HG03575 (cell line): ENCODE results near the gene STK25.
"Not testable (repeated sequence)": the region's sequence is repeated elsewhere in the genome, so short reads cannot be mapped to it uniquely, and the experiment has no call there.

Source experiments
- ATAC-seq: cut with Tn5 transposase; IDR thresholded peaks from one replicate; pipeline ENCODE4 v1.9.1; 2021; ENCODE audit not compliant: unreplicated experiment, insufficient number of reproducible peaks, low FRiP score; ENCODE audit errors: extremely low read depth

The STK25 gene

DNA sequence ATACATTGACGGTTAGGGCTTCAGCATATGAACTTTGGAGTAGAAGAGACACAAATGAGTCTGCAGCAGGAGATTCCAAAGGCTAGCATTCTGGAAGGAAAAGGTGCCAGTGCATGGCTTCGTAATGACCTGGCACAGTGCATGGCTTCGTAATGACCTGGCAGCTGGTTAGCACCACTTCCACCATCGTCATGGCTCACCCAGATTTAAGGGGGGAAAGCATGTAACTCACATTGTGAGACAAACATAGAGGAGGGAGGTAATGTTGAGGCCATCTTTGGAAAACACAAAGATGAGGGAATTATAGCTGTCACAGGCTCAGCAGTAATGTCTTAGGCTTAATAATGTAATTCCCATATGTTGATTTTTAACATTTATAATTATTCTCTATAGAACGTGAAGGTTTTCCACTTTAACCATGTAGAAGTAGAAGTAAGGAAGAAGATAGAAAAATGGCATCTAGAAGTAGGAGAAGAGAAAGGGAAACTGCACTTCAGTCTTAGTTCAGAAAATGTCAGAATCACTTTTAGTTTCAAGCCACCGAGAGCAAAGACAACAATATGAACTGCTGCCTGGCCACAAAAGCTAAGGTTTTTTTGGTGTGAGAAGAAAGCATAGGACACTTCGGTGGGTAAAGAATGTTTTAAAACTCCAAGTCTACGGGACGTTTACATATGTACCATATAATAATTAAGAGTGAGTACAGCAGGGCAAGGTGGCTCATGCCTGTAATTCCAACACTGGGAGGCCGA lies 6.8 kb upstream of the STK25 start:
- ATAC-seq, result no peak

DNA sequence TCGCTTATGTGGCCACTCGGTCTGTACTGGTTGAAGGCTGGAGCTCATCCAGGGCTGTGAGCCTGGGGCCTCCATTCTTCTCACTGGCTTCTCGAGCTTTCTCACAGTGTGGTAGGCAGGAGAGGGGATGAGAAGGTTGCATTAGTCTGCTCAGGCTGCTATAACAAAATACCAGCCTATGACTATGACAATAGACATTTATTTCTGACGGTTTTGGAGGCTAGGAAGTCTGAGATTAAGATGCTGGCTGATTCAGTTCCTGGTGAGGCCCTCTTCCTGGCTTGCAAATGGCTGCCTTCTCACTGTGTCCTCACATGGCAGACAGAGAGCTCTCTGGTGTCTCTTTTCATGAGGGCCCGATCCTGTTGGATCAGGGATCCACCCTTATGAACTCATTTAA lies 6.2 kb upstream of the STK25 start:
- ATAC-seq, result no peak

DNA sequence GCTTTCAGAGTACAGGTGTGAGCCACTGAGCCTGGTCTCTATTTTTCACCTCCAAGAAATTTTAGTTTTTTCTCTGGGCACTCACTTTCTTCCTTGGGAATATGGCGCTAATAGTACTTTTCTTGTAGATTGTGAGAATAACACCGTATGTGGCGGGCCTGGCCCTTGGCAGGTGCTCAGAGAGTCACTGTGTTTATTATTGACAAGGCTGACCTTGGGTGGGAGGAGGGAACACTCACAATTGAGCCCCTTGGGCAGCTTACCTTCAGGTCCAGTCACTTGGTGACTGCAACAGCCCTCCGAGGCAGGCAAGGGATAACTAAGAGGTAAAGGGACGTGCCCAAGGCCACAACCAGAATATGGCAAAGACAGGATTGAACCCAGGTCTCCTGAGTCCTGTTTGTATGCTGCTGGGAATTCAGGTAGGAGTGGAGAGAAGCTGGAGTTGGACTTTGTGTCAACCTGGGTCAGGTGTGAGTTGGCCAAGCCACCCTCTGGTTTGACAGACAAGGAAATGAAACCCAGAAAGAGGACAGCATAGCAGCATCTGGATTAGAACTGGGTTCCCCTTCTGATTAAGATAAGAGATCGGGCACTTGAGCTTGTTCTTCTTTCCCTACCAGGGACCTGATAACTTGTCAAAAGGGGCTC lies 2.8 kb upstream of the STK25 start:
- no peak for ATAC-seq

DNA sequence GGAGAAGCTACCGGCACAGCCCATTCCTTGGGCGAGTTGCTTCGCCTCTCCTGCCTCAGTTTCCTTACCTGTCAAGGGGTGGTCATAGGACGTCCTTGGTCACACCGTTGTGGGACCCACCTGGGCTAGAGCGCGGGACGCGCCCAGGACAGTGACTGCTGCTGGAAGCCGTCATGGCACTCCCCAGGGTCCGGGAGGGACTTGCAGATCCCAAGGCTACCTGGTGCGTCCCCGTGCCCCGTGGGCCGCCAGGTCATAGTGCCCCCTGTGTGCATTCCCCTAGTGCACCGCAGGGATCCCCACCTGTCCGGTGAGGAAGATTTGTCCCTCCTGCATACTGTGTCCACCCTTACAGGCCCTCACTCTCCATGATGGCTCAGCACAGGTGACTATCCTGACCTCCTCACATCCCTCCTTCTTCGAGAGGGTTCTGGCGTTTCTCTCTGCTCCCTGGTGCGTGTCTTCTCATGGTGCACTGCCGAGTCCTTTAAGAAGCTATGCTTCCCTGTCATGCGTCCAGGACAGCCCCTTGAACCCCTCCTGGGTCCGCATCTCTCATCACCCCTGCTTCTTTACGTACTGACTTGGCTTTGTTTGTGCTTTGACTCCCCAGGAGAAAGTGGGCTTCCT lies 886 bp upstream of the STK25 start:
- no peak for ATAC-seq

DNA sequence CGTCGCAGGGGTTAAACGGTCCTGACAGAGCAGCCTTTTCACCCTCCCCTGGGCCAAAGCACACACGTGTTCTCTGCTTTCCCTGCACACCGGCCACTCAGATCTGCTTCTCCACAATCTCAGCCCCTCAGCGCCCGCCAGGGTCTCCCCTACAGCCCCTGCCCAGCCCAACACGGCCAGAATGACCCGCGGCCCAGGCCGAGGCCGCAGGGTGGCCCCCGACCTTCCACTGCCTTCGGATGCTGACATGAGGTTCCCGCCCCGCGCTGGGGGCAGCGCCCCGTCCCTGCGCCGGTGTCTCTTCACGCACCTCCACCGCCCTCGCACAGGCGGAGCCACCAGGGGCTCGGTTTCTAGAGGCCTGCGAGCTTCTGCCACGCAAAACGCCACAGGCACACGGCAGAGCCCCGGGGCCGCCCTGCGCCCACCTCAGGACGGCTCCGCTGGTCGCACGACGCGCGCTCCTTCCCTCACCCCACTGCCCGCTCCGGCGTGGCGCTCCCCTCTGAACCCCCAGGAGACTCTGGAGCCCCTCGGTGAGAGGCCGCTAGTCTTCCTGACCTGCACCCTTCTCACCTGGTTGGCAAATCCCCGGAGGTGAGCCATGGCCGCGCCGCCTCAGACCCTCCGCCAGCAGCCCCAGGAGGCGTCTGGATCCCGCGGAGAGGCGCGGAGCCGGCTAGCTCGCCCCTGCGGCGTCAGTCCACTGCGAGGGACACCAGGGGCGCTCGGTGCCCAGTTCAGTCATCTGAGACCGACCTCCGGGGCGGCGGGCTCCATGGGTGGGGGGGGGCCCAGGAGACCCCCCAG lies 749 bp downstream of the STK25 start:
- no peak for ATAC-seq

DNA sequence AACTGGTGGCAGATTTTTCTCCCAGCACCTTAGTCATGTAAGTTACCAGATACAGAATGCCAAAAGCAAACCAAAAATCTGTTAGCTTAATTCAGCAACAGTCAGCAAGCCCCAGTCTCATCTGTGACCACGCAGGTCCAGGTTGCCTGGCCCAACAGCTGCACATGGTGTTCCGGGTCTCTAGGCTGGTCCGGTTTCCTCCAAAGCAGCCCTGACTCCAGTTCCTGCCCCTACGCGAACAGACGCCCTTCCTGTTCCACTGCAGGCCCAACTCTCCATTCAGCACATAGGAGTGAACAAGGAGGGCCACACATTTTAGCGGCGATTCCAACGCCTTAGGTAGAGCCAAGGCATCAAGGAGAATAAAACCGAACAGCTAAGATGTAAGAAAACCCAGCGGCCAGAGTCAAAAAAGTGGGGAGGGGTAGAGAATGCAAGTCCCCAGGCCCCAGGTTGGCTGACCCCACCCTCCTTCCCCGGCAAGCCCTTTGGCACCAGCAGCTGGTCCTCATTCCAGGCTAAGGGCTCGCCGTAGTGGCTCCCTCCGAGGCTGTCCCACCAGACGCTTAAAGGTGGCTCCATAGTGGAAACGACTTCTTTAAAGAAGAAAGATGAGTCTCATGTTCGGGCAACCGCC lies 1.5 kb downstream of the STK25 start:
- ATAC-seq, result no peak

DNA sequence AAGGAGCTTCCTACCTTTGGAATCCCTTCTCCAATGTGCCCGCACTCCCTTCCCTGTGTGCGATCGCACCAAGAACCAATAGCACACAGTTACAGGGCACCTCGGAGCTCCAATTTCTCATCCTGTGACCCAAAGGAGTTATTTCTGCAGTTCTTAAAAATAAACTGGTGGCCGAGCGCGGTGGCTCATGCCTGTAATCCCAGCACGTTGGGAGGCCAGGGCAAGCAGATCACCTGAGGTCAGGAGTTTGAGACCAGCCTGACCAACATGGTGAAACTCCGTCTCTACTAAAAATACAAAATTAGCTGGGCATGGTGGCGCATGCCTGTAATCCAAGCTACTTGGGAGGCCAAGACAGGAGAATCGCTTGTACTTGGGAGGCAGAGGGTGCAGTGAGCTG lies 2.1 kb downstream of the STK25 start:
- not testable (repeated sequence) for ATAC-seq

DNA sequence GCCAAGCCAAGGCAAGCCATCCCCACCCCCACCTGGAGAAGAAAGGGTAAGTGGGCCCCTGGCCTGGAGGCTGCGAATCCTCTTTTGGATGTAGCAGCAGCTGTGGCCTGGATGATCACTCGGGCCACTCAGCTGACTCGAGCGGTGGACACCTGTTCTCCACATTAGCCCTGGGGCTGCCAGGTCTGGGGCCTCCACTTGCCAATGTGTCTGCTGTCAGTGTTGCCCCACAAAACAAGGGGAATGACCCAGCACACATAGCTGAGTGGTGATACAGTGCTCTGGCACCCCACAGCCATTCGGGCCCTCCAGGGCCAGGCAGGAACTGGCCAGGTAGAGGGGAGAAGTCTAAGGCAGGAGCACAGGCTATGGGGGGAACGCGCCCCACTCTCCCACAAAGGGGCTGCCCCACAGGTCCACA lies 2.6 kb downstream of the STK25 start:
- ATAC-seq, result no peak

DNA sequence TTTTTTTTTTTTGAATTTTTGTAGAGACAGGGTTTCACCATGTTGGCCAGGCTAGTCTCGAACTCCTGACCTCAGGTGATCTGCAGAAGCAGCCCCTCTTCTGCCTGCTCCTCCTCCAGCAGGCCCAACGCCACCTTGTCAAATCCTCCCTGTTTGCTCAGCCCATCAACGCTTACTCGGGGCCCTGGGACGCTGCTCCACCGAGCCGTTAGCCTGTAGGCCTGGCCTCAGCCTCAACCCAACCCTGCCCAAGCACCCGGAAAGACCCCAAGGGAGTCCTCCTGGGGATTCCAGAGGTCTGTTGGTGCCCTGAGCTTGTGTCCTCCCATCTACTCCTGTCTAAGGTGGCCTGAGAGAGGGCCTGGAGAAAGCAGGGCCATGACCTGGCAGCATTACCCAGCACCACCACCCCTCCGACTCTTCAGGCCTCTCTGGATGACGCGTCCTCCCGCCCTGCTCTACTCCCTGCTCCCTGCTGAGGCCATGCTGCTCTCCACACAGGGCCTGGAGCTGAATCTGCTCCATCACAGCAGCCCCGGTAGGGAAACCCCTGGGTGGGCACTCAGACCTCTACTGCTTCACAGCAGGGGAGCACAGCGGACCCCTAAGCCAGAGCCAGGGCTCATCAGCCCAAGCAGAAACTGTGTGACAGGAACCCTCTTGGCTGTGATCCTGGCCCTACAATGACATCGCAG lies 3.2 kb downstream of the STK25 start:
- no peak for ATAC-seq

DNA sequence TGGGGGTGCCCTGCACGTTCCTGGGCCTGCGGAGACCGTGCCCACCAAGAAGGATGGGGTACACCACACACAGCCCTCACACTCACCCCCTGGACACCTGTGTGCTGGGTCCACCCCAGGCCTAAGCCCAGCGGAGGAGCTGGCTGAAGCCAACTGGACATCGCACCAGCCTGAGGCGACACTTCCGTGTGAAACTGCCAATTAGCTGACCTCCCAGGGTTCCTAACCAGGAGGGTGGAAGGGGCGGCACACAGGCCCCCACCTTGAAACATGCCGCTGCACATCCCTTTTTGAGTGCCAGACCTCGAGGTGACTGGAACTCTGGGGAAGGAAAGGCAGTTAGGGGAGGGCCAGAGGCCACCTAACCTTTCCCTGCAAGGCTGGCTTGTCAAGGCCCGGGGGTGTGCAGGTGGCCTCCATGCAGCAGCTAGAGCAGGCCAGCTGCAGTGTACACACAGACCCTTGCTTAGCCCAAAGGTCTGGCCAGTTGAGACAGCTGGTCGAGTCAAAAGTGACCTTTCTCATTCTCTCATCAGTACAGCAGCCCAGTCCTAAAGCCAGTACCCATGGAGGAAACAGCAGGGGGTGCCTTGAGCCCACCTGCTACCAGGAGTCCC lies 4.5 kb downstream of the STK25 start:
- no peak for ATAC-seq

DNA sequence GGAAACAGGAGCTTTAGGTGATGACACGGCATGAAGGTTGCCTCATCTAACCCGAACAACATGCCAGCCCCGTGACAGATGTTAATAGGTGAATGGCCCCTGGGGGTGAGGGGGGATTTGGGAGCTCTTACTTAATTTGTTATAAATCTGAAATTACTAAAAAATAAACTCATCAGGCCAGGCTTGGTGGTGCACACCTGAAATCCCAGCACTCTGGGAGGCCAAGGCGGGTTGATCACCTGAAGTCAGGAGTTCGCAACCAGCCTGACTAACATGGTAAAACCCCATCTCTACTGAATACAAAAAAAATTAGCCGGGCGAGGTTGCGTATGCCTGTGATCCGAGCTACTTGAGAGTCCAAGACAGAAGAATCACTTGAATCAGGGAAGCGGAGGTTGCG lies 6.1 kb downstream of the STK25 start:
- no peak for ATAC-seq

DNA sequence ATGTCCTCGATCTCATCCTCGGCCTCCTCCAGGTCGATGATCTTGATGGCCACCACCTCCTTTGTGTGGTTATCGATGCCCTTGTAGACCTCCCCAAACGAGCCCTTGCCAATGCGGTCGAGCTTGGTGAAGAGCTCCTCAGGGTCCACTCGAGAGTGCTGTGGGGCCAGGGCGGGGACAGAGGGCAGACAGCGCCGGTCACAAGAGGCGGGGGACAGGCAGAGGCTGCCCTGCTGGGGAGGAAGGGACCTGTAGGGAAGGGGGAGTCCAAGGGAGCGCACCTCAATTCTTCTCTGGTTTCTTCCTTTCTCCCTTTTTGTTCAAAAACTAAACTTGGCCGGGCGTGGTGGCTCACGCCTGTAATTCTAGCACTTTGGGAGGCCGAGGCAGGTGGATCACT lies 6.8 kb downstream of the STK25 start:
- no peak for ATAC-seq

DNA sequence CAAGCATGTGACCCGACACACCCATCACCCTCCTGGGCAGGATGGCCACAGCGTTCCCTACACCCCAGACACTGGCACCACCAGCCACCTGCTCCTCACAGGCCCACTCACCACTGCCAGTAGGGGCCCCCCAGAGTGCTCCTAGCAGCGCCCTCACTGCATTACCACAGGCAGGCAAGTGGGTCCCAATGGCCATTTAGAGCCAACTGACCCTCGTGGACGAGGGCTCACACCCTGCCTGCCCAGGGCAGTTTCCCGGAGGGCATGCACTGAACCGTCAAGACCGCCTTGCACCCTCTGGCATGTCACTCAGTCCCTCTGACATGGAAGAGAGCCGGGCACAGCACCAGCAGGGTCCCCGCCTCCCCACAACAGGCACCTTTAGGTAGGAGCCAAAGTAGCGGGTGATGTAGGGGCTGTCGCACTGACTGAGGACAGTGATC lies 7.3 kb downstream of the STK25 start:
- no peak for ATAC-seq

DNA sequence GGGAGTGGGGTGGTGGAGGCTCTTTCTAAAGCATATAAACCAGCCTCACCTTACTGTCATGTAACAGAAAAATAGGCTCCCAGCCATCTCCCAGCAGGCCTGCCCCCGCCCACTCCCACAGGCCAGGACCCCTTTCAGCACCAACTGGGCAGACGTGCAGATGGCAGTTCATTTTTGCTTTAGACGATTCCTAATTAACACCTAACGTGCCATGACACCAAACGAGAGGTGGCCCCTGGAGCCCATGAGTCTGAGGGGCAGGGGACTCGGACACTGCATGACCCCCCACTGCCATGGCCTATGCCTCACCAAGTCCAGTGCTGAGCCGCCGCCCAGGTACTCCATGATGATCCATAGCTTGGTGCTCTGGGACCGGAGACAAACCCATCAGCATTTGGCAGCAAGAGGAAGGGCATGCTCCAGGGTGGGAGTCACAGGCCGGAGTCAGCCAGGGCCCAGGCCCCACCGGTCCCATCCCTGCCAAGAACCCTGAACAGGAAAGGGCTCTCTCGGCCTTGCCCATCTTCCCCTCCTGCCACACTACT lies 7.9 kb downstream of the STK25 start:
- no peak for ATAC-seq

DNA sequence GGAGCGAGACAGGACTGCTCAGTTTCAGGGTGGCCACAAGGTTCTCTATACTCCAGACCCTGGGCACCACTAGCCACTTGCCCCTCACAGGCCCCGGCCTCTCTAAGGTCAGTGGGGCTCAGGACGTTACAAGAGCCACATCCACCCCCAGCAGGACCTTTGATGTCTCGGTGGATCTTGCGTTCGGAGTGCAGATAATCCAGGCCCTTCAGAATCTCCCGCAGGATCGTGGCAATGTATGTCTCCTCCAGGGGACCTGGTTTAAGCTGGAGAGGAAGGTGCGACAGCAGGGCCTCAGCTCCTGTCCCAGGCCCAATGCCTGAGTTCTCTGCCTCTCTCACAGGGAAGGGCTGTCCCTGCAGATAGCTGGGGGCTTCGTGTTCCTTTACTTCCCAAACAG lies 8.4 kb downstream of the STK25 start:
- ATAC-seq, result no peak

DNA sequence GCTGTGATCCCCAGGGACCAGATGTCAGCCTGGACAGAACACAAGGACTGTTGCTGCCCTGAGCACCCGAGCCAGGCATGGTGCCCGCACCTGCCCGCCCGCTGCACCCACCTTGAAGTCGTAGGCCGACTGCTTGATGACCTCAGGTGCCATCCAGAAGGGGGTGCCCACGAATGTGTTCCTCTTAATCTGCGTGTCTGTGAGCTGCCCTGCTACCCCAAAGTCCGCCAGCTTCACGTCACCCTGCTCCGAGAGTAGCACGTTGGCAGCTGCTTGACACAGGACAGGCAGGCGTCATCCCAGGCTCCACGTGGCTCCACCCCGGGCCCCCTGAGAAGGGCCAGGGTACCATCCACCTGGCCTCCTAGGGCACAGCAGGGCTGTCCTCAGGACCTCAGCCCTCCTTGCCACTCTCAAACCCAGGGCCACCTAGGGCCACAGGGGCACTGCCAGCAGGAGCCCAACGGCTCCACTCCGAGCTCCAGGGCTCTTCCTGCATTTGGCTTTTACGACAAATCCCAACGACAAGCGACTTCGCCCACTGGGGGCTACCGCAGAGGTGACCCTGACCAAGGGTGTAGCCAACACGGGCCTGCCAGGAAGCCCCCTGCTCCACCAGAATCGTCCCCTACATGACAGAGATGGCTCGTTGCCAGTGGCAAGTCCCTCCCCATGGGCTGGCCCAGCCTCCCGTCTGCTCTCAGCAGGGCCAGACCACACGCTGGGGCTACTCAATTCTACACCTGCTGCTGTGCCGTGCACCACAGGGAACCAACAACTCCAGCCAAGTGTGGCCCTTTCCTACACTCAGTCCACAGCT lies 9.0 kb downstream of the STK25 start:
- no peak for ATAC-seq
